Neural cell (in vitro differentiated cells): ENCODE data around the gene GZMH. TPM values are rescaled to one million over a fixed set of nuclear protein-coding genes. Genes with fewer than 3 reads are reported as not detected.

ENCODE experiments used
- H2AFZ ChIP-seq: fragments of 200-600, 300-800 bp; sonication (generic), shearing (Covaris generic); 2 replicates; pipeline ENCODE4 v1.6.0; 2014; ENCODE audit warnings: low read depth, mild to moderate bottlenecking, antibody characterized with exemption, low read length, moderate library complexity
- H3F3A ChIP-seq: fragments of 200-600 bp; shearing (Covaris generic); 2 replicates; pipeline ENCODE4 v1.6.1; 2016; ENCODE audit warnings: mild to moderate bottlenecking, moderate library complexity, mixed read lengths, antibody characterized with exemption, low read length; ENCODE audit not compliant: insufficient read depth, poor library complexity, severe bottlenecking
- H3K27ac ChIP-seq: fragments of 200-600, 300-800 bp; sonication (generic), shearing (Covaris generic); 2 replicates; pipeline ENCODE4 v1.5.1; 2014; ENCODE audit warnings: mild to moderate bottlenecking, low read length, moderate library complexity
- H3K27me3 ChIP-seq: fragments of 300-800, 200-600 bp; sonication (generic), shearing (Covaris generic); 2 replicates; pipeline ENCODE4 v1.6.0; 2014; ENCODE audit warnings: mild to moderate bottlenecking, low read depth, low read length, moderate library complexity; ENCODE audit not compliant: insufficient read depth
- H3K36me3 ChIP-seq: fragments of 300-800, 200-600 bp; sonication (generic), shearing (Covaris generic); 2 replicates; pipeline ENCODE4 v1.5.1; 2014; ENCODE audit warnings: mild to moderate bottlenecking, antibody characterized with exemption, low read length, moderate library complexity; ENCODE audit not compliant: insufficient read depth
- H3K4me2 ChIP-seq: fragments of 300-800, 200-600 bp; sonication (generic), shearing (Covaris generic); 2 replicates; pipeline ENCODE4 v1.6.0; 2014; ENCODE audit warnings: mild to moderate bottlenecking, low read length
- H3K4me3 ChIP-seq: fragments of 300-800, 200-600 bp; sonication (generic), shearing (Covaris generic); 2 replicates; pipeline ENCODE4 v1.5.1; 2014; ENCODE audit warnings: mild to moderate bottlenecking, low read length, moderate library complexity
- H3K79me2 ChIP-seq: fragments of 200-600 bp; shearing (Covaris generic); replicated peaks from 2 replicates; pipeline ENCODE4 v1.6.0; 2014; ENCODE audit warnings: mild to moderate bottlenecking, low read length, moderate library complexity; ENCODE audit not compliant: insufficient read depth
- H3K9ac ChIP-seq: fragments of 300-800, 200-600 bp; sonication (generic), shearing (Covaris generic); 2 replicates; pipeline ENCODE4 v1.6.1; 2016; ENCODE audit warnings: mild to moderate bottlenecking, low read length, mixed read lengths
- H3K9me2 ChIP-seq: fragments of 200-600 bp; shearing (Covaris generic); 2 replicates; pipeline ENCODE4 v1.6.1; 2016; ENCODE audit warnings: mild to moderate bottlenecking, low read length, mixed read lengths; ENCODE audit not compliant: insufficient read depth
- H3K9me3 ChIP-seq: fragments of 200-600, 300-800 bp; sonication (generic), shearing (Covaris generic); 2 replicates; pipeline ENCODE4 v1.6.1; 2016; ENCODE audit warnings: mild to moderate bottlenecking, mixed run types, low read length, moderate library complexity, mixed read lengths
- H4K20me1 ChIP-seq: fragments of 200-600 bp; shearing (Covaris generic); 2 replicates; pipeline ENCODE4 v1.6.1; 2016; ENCODE audit warnings: mild to moderate bottlenecking, mixed run types; ENCODE audit not compliant: insufficient read depth
- EP300 ChIP-seq: fragments of 450-650 bp; conservative IDR thresholded peaks from 2 replicates; pipeline ENCODE4 v1.6.1; 2014; ENCODE audit warnings: antibody characterized with exemption, mild to moderate bottlenecking, moderate library complexity; ENCODE audit not compliant: poor library complexity, severe bottlenecking
- EZH2 ChIP-seq: fragments of 200-600, 300-800 bp; shearing (Covaris generic), sonication (generic); IDR thresholded peaks from 2 replicates; pipeline ENCODE4 v1.6.1; 2014; ENCODE audit warnings: antibody characterized with exemption, low read length, borderline replicate concordance, mild to moderate bottlenecking; ENCODE audit not compliant: insufficient read depth, poor library complexity, severe bottlenecking
- MXI1 ChIP-seq: fragments of 450-650 bp; conservative IDR thresholded peaks from 2 replicates; pipeline ENCODE4 v1.6.1; 2014; ENCODE audit warnings: antibody characterized with exemption, mild to moderate bottlenecking; ENCODE audit not compliant: poor library complexity, severe bottlenecking
- POLR2AphosphoS5 ChIP-seq: IDR thresholded peaks from 2 replicates; pipeline ENCODE4 v1.6.1; 2012
- RAD21 ChIP-seq: fragments of 450-650 bp; conservative IDR thresholded peaks from 2 replicates; pipeline ENCODE4 v1.6.1; 2014; ENCODE audit warnings: antibody characterized with exemption, mild to moderate bottlenecking, moderate library complexity
- SMC3 ChIP-seq: fragments of 450-650 bp; conservative IDR thresholded peaks from 2 replicates; pipeline ENCODE4 v1.6.1; 2014; ENCODE audit warnings: antibody characterized with exemption, mild to moderate bottlenecking, moderate library complexity; ENCODE audit not compliant: poor library complexity
- TAF1 ChIP-seq: IDR thresholded peaks from 2 replicates; pipeline ENCODE4 v1.6.1; 2012; ENCODE audit warnings: low read depth
- polyA plus RNA-seq: library from polyadenylated mRNA; depleted of rRNA; stranded (reverse); fragments of >200 nt; gene quantifications from 2 replicates; pipeline ENCODE4 v1.2.3, GENCODE V29; 2014
- TF ChIP-seq, protein P1 (sequence below): IDR thresholded peaks from 2 replicates; pipeline ENCODE4 v1.6.1; 2012; ENCODE audit warnings: borderline replicate concordance
- TF ChIP-seq, protein P2 (sequence below): fragments of 450-650 bp; IDR thresholded peaks from 2 replicates; pipeline ENCODE4 v1.5.1; 2014; ENCODE audit warnings: antibody characterized with exemption, mild to moderate bottlenecking, moderate library complexity; ENCODE audit not compliant: poor library complexity, severe bottlenecking

Gene GZMH
- polyA plus RNA-seq, 1 donor from 2014 or later = not detected

DNA sequence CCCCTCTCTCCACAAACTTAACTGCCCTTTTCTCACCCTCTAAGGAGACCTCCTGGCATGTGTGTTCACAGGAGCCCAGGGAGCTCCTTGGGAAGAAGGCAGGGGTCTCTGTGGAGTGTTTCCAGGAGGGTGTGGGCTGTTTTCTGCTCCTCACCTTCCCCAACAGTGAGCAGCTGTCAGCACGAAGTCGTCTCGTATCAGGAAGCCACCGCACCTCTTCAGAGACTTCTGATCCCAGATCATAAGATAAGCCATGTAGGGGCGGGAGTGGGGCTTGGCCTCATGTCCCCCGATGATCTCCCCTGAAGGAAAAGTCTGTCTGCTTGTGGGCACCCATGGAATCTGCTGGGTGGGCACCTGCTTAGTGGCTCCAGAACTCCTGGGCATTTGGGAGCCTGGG is 23.3 kb upstream of the GZMH start:
- H2AFZ ChIP-seq = no peak overlapping the region
- no peak overlapping the region for H3K27ac ChIP-seq
- no peak overlapping the region for H3K4me2 ChIP-seq
- H3K27me3 ChIP-seq = no peaks in the 10 kb centered on the region
- H3K9me3 ChIP-seq = no peaks in the 10 kb centered on the region
- H3K4me3 ChIP-seq = no peak overlapping the region
- TF ChIP-seq MXI1 = no peak
- no peak for TF ChIP-seq EZH2
- TF ChIP-seq, protein P1, sequence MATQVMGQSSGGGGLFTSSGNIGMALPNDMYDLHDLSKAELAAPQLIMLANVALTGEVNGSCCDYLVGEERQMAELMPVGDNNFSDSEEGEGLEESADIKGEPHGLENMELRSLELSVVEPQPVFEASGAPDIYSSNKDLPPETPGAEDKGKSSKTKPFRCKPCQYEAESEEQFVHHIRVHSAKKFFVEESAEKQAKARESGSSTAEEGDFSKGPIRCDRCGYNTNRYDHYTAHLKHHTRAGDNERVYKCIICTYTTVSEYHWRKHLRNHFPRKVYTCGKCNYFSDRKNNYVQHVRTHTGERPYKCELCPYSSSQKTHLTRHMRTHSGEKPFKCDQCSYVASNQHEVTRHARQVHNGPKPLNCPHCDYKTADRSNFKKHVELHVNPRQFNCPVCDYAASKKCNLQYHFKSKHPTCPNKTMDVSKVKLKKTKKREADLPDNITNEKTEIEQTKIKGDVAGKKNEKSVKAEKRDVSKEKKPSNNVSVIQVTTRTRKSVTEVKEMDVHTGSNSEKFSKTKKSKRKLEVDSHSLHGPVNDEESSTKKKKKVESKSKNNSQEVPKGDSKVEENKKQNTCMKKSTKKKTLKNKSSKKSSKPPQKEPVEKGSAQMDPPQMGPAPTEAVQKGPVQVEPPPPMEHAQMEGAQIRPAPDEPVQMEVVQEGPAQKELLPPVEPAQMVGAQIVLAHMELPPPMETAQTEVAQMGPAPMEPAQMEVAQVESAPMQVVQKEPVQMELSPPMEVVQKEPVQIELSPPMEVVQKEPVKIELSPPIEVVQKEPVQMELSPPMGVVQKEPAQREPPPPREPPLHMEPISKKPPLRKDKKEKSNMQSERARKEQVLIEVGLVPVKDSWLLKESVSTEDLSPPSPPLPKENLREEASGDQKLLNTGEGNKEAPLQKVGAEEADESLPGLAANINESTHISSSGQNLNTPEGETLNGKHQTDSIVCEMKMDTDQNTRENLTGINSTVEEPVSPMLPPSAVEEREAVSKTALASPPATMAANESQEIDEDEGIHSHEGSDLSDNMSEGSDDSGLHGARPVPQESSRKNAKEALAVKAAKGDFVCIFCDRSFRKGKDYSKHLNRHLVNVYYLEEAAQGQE = no peak
- no peak for TF ChIP-seq SMC3
- no peak for TF ChIP-seq TAF1
- H3K79me2 ChIP-seq = no peaks in the 10 kb centered on the region
- H3F3A ChIP-seq = no peaks in the 10 kb centered on the region
- no peaks in the 10 kb centered on the region for H3K36me3 ChIP-seq
- no peaks in the 10 kb centered on the region for H3K9me2 ChIP-seq
- H3K9ac ChIP-seq = no peak overlapping the region
- H4K20me1 ChIP-seq = no peaks in the 10 kb centered on the region

DNA sequence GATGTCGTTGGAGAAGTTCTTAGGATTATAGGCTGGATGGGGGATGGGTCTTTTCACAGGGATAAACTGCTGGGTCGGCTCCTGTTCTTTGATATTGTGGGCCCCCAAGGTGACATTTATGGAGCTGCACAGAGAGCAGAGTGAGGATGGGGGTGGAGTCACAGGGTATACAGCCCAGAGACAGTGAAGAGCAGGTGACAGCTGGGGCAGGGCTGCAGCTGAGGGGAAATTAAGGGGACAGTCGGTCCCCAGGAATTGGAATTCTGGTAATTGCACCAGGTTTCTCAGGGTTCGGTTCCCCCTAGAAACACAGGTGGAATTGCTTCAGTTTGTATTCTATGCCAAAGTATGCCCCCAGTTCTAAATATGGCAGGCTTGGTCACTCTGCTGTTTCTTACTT is 22.9 kb upstream of the GZMH start:
- no peaks in the 10 kb centered on the region for H3K36me3 ChIP-seq
- no peak overlapping the region for H2AFZ ChIP-seq
- no peaks in the 10 kb centered on the region for H4K20me1 ChIP-seq
- no peak overlapping the region for H3K27ac ChIP-seq
- no peaks in the 10 kb centered on the region for H3K9me2 ChIP-seq
- no peaks in the 10 kb centered on the region for H3F3A ChIP-seq
- H3K79me2 ChIP-seq = no peaks in the 10 kb centered on the region
- no peak overlapping the region for H3K9ac ChIP-seq
- H3K27me3 ChIP-seq = no peaks in the 10 kb centered on the region
- H3K9me3 ChIP-seq = no peaks in the 10 kb centered on the region
- H3K4me2 ChIP-seq = no peak overlapping the region
- no peak overlapping the region for H3K4me3 ChIP-seq
- TF ChIP-seq POLR2AphosphoS5 = no peak
- no peak for TF ChIP-seq SMC3
- no peak for TF ChIP-seq MXI1
- TF ChIP-seq, protein P1 = no peak
- TF ChIP-seq EP300 = no peak
- TF ChIP-seq EZH2 = no peak
- TF ChIP-seq, protein P2, sequence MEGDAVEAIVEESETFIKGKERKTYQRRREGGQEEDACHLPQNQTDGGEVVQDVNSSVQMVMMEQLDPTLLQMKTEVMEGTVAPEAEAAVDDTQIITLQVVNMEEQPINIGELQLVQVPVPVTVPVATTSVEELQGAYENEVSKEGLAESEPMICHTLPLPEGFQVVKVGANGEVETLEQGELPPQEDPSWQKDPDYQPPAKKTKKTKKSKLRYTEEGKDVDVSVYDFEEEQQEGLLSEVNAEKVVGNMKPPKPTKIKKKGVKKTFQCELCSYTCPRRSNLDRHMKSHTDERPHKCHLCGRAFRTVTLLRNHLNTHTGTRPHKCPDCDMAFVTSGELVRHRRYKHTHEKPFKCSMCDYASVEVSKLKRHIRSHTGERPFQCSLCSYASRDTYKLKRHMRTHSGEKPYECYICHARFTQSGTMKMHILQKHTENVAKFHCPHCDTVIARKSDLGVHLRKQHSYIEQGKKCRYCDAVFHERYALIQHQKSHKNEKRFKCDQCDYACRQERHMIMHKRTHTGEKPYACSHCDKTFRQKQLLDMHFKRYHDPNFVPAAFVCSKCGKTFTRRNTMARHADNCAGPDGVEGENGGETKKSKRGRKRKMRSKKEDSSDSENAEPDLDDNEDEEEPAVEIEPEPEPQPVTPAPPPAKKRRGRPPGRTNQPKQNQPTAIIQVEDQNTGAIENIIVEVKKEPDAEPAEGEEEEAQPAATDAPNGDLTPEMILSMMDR = no peak
- TF ChIP-seq RAD21 = no peak
- no peak for TF ChIP-seq TAF1
